Esophagus muscularis mucosa (tissue), 4 donors: ENCODE data around the gene NUP98. TPM values are rescaled to one million over a fixed set of nuclear protein-coding genes. Genes with fewer than 3 reads are reported as not detected.

Source experiments
- DNase-seq: peaks from one replicate; pipeline ENCODE4 v3.0.0-alpha.2; 2017; ENCODE audit errors: extremely low spot score
- H3K27ac ChIP-seq, 4 donors: fragments of 200-600 bp; sonication (generic); replicated peaks in 1 of 4; 1 replicate in 3 of 4; 2 replicates in 1 of 4; pipeline ENCODE4 v1.5.1; 2016 to 2019; ENCODE audit warnings: mild to moderate bottlenecking in 1 of 4
- H3K27me3 ChIP-seq, 4 donors: fragments of 200-600 bp; sonication (generic); one replicate each; pipeline versions ENCODE4 v1.5.1 to v1.6.0; 2016 to 2019
- H3K36me3 ChIP-seq, 4 donors: fragments of 200-600 bp; sonication (generic); one replicate each; pipeline ENCODE4 v1.5.1; 2016 to 2019
- H3K4me1 ChIP-seq, 4 donors: fragments of 200-600 bp; sonication (generic); one replicate each; pipeline ENCODE4 v1.5.1; 2016 to 2019
- H3K4me3 ChIP-seq, 4 donors: fragments of 200-600 bp; sonication (generic); 1 replicate in 2 of 4; 2 replicates in 2 of 4; pipeline ENCODE4 v1.5.1; 2016 to 2019; ENCODE audit warnings: mild to moderate bottlenecking in 4 of 4, moderate library complexity in 1 of 4
- H3K9me3 ChIP-seq, 4 donors: fragments of 200-600 bp; sonication (generic); 1 replicate in 3 of 4; 2 replicates in 1 of 4; pipeline ENCODE4 v1.5.1; 2016 to 2019
- EP300 ChIP-seq: sonication (generic); formaldehyde crosslinking; IDR thresholded peaks from one replicate; pipeline ENCODE4 v1.6.1; 2017; ENCODE audit warnings: antibody characterized with exemption
- POLR2A ChIP-seq: fragments of 450-650 bp; IDR thresholded peaks from one replicate; pipeline ENCODE4 v1.6.1; 2017; ENCODE audit warnings: antibody characterized with exemption, moderate library complexity, mild to moderate bottlenecking, low read depth
- POLR2AphosphoS5 ChIP-seq, 2 donors: sonication (generic); formaldehyde crosslinking; IDR thresholded peaks; one replicate each; pipeline ENCODE4 v1.6.1; 2017; ENCODE audit warnings: antibody characterized with exemption in 2 of 2
- WGBS: methylation state at CpG from one replicate; pipeline ENCODE4 v1.1.5; 2018; 5-methylcytosine and 5-hydroxymethylcytosine counted together
- intact Hi-C: fragments of 100-400 bp; cut with DNase I; formaldehyde crosslinking; loops from one replicate; pipeline ENCODE4 v1.15.1; 2023
- total RNA-seq, 4 donors: library from RNA; depleted of rRNA; stranded (reverse); fragments of >200 nt; gene quantifications; one replicate each; pipeline versions ENCODE4 v1.1.0 to v1.2.1, GENCODE V29; 2016
- TF ChIP-seq, protein P1 (sequence below), 3 experiments: fragments of 200-600 bp in 2 of 3; fragments of 450-650 bp in 1 of 3; sonication (generic) in 2 of 3; IDR thresholded peaks; one replicate each; pipeline ENCODE4 v1.5.1; 2017 to 2019; ENCODE audit warnings: antibody characterized with exemption in 3 of 3, mild to moderate bottlenecking in 2 of 3, moderate library complexity in 1 of 3

NUP98 gene
- total RNA-seq, 4 donors from 2014 or later: 67.7 to 117 (median 89.8) TPM

DNA sequence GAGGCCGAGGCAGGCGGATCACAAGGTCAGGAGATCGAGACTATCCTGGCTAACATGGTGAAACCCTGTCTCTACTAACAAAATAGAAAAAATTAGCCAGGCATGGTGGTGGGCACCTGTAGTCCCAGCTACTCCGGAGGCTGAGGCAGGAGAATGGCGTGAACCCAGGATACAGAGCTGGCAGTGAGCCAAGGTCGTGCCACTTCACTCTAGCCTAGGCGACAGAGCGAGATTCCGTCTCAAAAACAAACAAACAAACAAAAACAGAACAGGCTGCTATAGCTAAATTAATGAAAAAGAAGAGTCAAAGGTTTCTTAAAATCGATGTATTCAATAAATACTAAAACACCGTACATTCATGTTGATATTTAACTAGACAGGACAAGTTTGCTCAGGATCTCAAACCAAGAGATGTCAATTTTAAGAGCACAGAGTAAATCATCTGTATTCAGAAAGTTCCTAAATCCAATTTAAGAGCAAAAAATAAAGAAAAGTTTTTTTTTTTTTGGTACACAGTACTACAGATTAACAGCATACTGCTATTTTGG, 59.9 kb downstream of the NUP98 start:
- Histone ChIP-seq H3K27ac (no peak overlapping the region), H3K4me1 (no peaks in the 10 kb centered on the region), H3K27me3 (no peaks in the 10 kb centered on the region), H3K4me3 (no peak overlapping the region), H3K9me3 (no peaks in the 10 kb centered on the region), H3K36me3 (peaks cover 46 to 94% (median 76%) of the 10 kb centered on the region in 4 donors)
- intact Hi-C loops: no loop called here
- 88% methylated on average over 11 of the region's 11 CpGs for WGBS
- no peak for DNase-seq
- no peak for TF ChIP-seq POLR2AphosphoS5 (IDR thresholded peaks at IDR 0.05)
- no peak for TF ChIP-seq EP300

DNA sequence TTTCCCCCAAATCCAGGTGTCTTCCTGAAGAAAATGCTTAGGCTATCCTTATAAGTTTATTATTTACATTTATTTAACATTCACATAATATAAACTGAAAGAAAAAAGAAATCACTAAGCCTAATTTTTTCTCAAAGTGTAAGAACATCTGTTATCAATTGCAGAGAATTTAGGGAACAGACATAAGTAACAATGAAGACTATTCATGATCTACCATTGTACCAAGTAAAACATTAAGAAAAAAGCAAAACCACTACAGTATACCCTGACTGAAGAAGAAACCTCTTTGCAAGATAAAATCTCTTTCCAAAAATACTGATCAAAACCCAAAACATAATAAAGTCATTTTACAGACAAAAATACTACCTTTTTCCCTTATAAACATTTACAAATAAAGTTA, 60.5 kb downstream of the NUP98 start:
- Histone ChIP-seq H3K36me3 (peaks cover 43 to 92% (median 74%) of the 10 kb centered on the region in 4 donors), H3K27ac (no peak overlapping the region), H3K9me3 (no peaks in the 10 kb centered on the region), H3K4me1 (no peaks in the 10 kb centered on the region), H3K4me3 (no peak overlapping the region), H3K27me3 (no peaks in the 10 kb centered on the region)
- no peak for TF ChIP-seq POLR2AphosphoS5 (IDR thresholded peaks at IDR 0.05)
- no peak for TF ChIP-seq POLR2A
- no peak for TF ChIP-seq EP300
- TF ChIP-seq, protein P1, sequence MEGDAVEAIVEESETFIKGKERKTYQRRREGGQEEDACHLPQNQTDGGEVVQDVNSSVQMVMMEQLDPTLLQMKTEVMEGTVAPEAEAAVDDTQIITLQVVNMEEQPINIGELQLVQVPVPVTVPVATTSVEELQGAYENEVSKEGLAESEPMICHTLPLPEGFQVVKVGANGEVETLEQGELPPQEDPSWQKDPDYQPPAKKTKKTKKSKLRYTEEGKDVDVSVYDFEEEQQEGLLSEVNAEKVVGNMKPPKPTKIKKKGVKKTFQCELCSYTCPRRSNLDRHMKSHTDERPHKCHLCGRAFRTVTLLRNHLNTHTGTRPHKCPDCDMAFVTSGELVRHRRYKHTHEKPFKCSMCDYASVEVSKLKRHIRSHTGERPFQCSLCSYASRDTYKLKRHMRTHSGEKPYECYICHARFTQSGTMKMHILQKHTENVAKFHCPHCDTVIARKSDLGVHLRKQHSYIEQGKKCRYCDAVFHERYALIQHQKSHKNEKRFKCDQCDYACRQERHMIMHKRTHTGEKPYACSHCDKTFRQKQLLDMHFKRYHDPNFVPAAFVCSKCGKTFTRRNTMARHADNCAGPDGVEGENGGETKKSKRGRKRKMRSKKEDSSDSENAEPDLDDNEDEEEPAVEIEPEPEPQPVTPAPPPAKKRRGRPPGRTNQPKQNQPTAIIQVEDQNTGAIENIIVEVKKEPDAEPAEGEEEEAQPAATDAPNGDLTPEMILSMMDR (IDR thresholded peaks at IDR 0.05): no peak
- no peak for DNase-seq
- intact Hi-C loops: no loop called here

DNA sequence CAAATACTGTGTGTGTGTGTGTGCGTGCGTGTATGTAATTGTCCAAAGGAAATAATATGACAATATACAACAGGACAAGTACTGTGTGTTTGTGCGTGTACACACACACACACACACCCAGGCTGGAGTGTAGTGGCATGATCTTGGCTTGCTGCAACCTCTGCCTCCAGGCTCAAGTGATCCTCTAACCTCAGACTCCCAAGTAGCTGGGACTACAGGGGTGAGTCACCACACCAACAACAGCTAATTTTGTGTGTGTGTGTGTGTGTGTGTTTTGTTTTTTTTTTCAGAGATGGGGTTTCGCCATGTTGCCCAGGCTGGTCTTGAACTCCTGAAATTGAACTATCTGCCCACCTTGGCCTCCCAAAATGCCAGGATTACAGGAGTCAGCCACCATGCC, 61.5 kb downstream of the NUP98 start:
- Histone ChIP-seq H3K4me3 (no peak overlapping the region), H3K36me3 (peaks cover 51 to 92% (median 76%) of the 10 kb centered on the region in 4 donors), H3K9me3 (no peaks in the 10 kb centered on the region), H3K27me3 (no peaks in the 10 kb centered on the region), H3K27ac (no peak overlapping the region), H3K4me1 (no peaks in the 10 kb centered on the region)
- 96% methylated on average over 4 of the region's 4 CpGs for WGBS
- intact Hi-C loops: no loop called here
- TF ChIP-seq POLR2AphosphoS5 (IDR thresholded peaks at IDR 0.05) (no peak), EP300 (no peak)
- TF ChIP-seq, protein P1 (IDR thresholded peaks at IDR 0.05): no peak
- no peak for DNase-seq

DNA sequence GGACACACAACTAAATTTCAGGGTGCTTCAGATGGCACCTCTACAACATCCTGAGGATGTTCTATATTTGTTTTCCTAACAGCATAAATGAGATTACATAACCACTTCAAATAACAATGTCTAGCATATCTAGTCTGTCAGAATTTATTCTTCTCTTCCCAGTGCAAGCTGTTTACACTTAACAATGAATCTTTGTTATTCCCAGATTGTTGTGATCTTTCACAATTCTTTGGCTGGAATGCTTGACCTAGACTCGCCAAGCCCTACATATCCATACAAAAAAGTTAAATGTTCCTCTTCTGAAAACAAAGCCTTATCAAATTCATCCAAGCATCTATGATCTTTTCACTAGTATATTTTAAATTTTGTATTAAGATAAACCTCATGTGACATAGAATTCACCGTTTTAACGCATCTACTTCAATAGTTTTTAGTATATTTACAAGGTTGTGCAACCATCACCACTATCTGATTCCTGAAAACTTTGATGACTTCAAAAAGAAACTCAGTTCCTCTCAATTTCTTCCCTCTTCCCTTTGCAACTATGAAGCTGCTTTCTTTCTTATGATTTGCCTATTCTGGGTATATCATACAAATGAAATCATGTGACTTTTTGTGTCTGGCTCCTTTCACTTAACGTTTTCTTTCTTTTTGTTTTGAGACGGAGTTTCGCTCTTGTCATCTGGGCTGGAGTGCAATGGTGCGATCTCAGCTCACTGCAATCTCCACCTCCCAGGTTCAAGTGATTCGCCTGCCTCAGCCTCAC, 64.5 kb downstream of the NUP98 start:
- WGBS: 86% methylated on average over 8 of the region's 8 CpGs
- H3K9me3 ChIP-seq: no peaks in the 10 kb centered on the region
- DNase-seq: no peak
- no peak overlapping the region for H3K27ac ChIP-seq
- peaks cover 48 to 95% (median 88%) of the 10 kb centered on the region in 4 donors for H3K36me3 ChIP-seq
- TF ChIP-seq EP300: no peak
- TF ChIP-seq, protein P1 (IDR thresholded peaks at IDR 0.05): no peak
- no peak for TF ChIP-seq POLR2A
- TF ChIP-seq POLR2AphosphoS5 (IDR thresholded peaks at IDR 0.05): no peak
- intact Hi-C loops: no loop called here
- no peaks in the 10 kb centered on the region for H3K27me3 ChIP-seq
- H3K4me1 ChIP-seq: no peaks in the 10 kb centered on the region
- H3K4me3 ChIP-seq: no peak overlapping the region

DNA sequence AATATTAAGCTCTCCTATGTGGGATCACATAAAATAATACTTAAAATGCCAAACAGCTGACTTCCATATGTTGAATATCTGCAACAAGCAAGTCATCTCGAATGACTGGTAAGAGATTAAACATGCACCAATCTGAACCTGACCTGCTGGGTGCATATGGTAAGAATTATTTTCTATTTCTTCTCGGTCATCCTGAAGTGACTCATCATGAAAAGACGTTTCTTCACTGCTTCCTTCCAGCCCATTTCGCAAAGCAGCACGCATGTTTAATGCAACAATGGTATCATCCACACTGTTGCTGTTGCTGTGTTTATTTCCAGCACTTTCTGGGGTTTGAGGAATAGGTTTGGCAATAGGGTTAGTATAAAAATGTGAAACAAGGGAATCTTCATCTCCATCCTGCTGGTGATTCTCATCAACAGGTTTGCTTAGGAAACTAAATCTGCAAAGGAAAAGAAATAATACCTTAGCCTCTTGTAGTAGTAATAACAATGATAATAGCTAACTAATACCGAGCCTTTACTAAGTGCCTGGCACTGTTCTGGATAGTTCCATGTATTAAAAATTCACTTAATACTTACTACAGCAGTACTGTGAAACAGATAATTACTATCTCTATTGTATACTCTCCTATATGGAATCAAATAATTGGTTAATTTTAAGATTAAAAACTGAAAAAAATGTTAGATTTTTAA, 74.2 kb downstream of the NUP98 start:
- Histone ChIP-seq H3K36me3 (peaks cover 35 to 99% (median 91%) of the 10 kb centered on the region in 4 donors), H3K4me3 (no peak overlapping the region), H3K27me3 (no peaks in the 10 kb centered on the region), H3K9me3 (no peaks in the 10 kb centered on the region), H3K4me1 (no peaks in the 10 kb centered on the region), H3K27ac (no peak overlapping the region)
- WGBS: 59% methylated on average over 6 of the region's 6 CpGs
- no peak for DNase-seq
- intact Hi-C loops: no loop called here
- TF ChIP-seq POLR2AphosphoS5 (IDR thresholded peaks at IDR 0.05): no peak
- TF ChIP-seq, protein P1 (IDR thresholded peaks at IDR 0.05): no peak
- no peak for TF ChIP-seq POLR2A
- TF ChIP-seq EP300: no peak
